Activated naive CD4-positive, alpha-beta T cell treated with anti-CD3 and anti-CD28 coated beads, Interleukin-2, amount 10 ng/mL, durations not matched to agents 7 days and 5 days (primary cell): ENCODE measurements around the gene PEX10.
"Not testable (repeated sequence)": the region's sequence is repeated elsewhere in the genome, so short reads cannot be mapped to it uniquely, and the experiment has no call there.

Experiments
- CTCF ChIA-PET: fragments of 350-600 bp; sonication (Branson Sonifier 250); formaldehyde crosslinking; loops from one replicate; lab custom pipeline; 2021; ENCODE audit warnings: antibody characterized with exemption; lab: Charles Lee
- DNase-seq: peaks from one replicate; pipeline ENCODE4 v3.0.0-alpha.2; 2020
- H3K27ac Mint-ChIP-seq: one replicate; pipeline ENCODE4 v1.8.0; 2021; ENCODE audit warnings: mild to moderate bottlenecking, moderate library complexity, mixed read lengths
- H3K27me3 Mint-ChIP-seq: one replicate; pipeline ENCODE4 v1.8.0; 2021; ENCODE audit warnings: mild to moderate bottlenecking, mixed read lengths
- H3K36me3 Mint-ChIP-seq: one replicate; pipeline ENCODE4 v1.8.0; 2021; ENCODE audit warnings: mixed read lengths
- H3K4me1 Mint-ChIP-seq: one replicate; pipeline ENCODE4 v1.8.0; 2021; ENCODE audit warnings: mixed read lengths
- H3K4me3 Mint-ChIP-seq: one replicate; pipeline ENCODE4 v1.8.0; 2021; ENCODE audit warnings: mild to moderate bottlenecking, moderate library complexity, mixed read lengths
- H3K9me3 Mint-ChIP-seq: one replicate; pipeline ENCODE4 v1.8.0; 2021; ENCODE audit warnings: mixed read lengths

Gene PEX10

DNA sequence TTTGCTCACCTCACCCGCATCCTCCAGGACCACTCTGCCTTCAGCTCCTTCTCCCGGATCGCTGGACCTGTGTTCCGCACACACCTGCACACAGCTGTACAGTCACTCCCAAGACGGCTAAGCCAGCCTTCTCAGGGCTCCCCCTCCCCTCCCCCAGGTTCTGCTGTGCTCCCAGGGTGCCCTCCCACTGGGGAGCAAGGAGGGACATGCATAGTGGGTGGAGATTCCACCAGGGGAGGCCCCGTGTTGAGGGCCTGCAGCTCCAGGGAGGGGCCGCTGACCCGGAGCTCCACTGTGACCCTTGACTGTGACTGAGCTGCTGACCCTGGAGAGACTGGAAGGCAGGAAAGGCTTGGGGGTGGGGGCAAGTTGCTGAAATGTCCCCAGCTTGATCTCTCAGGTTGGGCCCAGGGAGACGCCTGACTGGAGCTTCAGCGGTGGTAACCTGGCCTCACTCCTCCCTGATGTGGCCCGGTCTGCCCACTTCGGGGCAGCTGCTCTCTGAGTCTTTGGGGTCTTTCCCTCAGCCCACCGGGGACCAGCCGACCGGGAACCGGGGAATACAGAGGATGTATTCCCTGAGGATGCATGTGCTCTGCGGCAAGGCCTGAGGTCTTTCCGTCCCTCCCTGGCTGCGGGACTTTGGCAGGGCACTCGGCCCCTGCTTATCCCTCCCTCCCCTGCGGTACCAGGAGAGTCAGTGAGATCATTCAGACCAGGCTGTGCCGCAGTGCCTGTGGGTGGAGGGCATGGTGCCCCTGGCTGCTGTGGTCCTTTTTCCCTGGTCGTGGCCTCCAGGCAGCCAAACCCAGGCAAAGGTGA lies 35.1 kb upstream of the PEX10 start:
- Mint-ChIP-seq H3K27ac (no peak overlapping the region), H3K27me3 (peaks cover 53% of the 10 kb centered on the region), H3K4me3 (no peak overlapping the region), H3K4me1 (no peaks in the 10 kb centered on the region), H3K36me3 (no peaks in the 10 kb centered on the region), H3K9me3 (no peaks in the 10 kb centered on the region)
- no peak for DNase-seq
- CTCF ChIA-PET, result interaction anchor here (0.8 kb wide), 1 partner anchor 101 kb away, joined by 3 read pairs; no protein-coding TSS in a partner anchor

DNA sequence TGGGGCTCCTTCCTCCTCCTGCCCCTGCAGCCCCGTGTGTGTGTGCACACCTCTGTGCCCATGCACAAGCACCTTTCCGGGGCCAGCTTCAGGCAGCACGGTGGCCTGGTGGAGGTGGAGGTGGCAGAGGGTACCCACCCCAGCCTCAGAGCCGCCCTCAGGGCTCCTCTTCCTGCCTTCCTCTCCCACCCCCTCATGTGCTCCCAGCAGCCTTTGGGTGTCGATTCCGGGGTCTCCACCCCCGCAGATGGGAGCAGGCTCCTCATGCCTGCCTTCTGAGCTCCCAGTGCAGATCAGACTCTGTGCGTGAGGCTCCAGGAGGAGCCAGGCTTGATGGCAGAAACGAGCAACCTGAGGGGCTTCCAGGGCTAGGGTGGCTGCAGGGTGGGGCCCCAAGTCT lies 34.5 kb upstream of the PEX10 start:
- Mint-ChIP-seq H3K4me3 (no peak overlapping the region), H3K4me1 (no peaks in the 10 kb centered on the region), H3K36me3 (no peaks in the 10 kb centered on the region), H3K9me3 (no peaks in the 10 kb centered on the region), H3K27ac (no peak overlapping the region), H3K27me3 (peaks cover 60% of the 10 kb centered on the region)
- no peak for DNase-seq
- CTCF ChIA-PET, result interaction anchor here (0.8 kb wide), 1 partner anchor 102 kb away, joined by 3 read pairs; no protein-coding TSS in a partner anchor

DNA sequence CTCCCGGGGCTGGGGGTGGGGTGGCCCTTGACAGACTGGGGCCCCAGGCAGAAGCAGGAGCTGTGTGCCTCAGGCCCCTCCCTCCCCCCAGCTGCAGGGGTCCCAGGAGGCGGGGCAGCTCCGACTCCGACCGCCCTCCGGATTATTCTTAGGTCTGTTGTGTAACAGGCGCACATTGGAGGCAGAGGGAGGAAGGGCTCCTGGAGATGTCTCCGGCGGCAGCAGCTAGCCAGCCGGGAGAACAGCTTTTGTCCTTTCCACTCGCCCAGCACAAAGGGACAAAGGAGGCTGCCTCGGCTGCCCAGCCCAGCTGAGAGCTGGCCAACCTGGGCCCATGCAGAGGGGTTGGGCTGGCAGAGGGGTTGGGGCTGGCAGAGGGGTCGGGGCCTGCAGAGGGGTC lies 34.0 kb upstream of the PEX10 start:
- CTCF ChIA-PET, result no interaction called here
- H3K27me3 Mint-ChIP-seq, result peaks cover 64% of the 10 kb centered on the region
- no peak overlapping the region for H3K4me3 Mint-ChIP-seq
- DNase-seq, result no peak
- H3K27ac Mint-ChIP-seq, result no peak overlapping the region
- no peaks in the 10 kb centered on the region for H3K9me3 Mint-ChIP-seq
- H3K4me1 Mint-ChIP-seq, result no peaks in the 10 kb centered on the region
- no peaks in the 10 kb centered on the region for H3K36me3 Mint-ChIP-seq

GRCh38 chr1:2445823-2446215 lies 33.5 kb upstream of the PEX10 start:
- Mint-ChIP-seq H3K9me3 (no peaks in the 10 kb centered on the region), H3K36me3 (no peaks in the 10 kb centered on the region)
- CTCF ChIA-PET, result no interaction called here

GRCh38 chr1:2445162-2445822 lies 32.9 kb upstream of the PEX10 start:
- no peak for DNase-seq
- peaks cover 70% of the 10 kb centered on the region for H3K27me3 Mint-ChIP-seq
- no peaks in the 10 kb centered on the region for H3K36me3 Mint-ChIP-seq
- H3K4me1 Mint-ChIP-seq, result no peaks in the 10 kb centered on the region
- H3K27ac Mint-ChIP-seq, result no peak overlapping the region
- no peak overlapping the region for H3K4me3 Mint-ChIP-seq
- H3K9me3 Mint-ChIP-seq, result no peaks in the 10 kb centered on the region
- CTCF ChIA-PET, result no interaction called here

More at GRCh38 chr1:2445823-2446215, 33.5 kb upstream of the PEX10 start:
- Mint-ChIP-seq H3K27ac (no peak overlapping the region), H3K27me3 (peaks cover 70% of the 10 kb centered on the region), H3K4me3 (no peak overlapping the region), H3K4me1 (no peaks in the 10 kb centered on the region)
- DNase-seq, result no peak

DNA sequence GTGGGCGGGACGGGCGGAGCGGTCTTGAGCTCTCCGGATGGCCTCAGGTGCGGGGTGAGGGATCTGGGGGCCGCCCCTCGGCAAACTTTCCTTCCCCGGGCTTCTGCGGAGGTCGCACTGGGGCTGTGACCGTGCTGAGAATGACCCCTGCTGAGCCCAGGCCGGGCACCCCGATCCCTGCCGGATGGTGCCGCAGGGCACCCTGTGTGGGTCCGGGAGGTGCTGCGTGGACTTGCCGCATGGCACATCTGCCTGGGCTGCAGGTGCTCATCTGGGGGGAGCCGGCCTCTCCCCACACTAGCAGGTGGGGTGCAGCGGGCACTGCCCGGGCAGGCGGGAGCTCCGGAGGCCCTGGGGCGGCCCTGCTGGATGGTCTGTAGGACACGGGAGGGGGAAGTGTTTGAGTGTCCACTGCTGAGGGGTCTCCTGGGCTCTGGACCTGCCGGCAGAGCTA lies 31.8 kb upstream of the PEX10 start:
- Mint-ChIP-seq H3K4me3 (no peak overlapping the region), H3K27me3 (peaks cover 74% of the 10 kb centered on the region), H3K4me1 (no peaks in the 10 kb centered on the region), H3K27ac (no peak overlapping the region), H3K9me3 (no peaks in the 10 kb centered on the region), H3K36me3 (no peaks in the 10 kb centered on the region)
- no peak for DNase-seq
- CTCF ChIA-PET, result no interaction called here

- peaks cover 74% of the 10 kb centered on the region for H3K27me3 Mint-ChIP-seq
- peak; percentile 38 for DNase-seq
- H3K27ac Mint-ChIP-seq, result no peak overlapping the region
- H3K4me3 Mint-ChIP-seq, result no peak overlapping the region
- CTCF ChIA-PET, result no interaction called here
- H3K36me3 Mint-ChIP-seq, result no peaks in the 10 kb centered on the region
- H3K4me1 Mint-ChIP-seq, result no peaks in the 10 kb centered on the region
- no peaks in the 10 kb centered on the region for H3K9me3 Mint-ChIP-seq
These were observed 31.1 kb upstream of the PEX10 start for GRCh38 chr1:2443277-2444137.

- Mint-ChIP-seq H3K27ac (no peak overlapping the region), H3K4me3 (no peak overlapping the region), H3K36me3 (no peaks in the 10 kb centered on the region), H3K4me1 (no peaks in the 10 kb centered on the region), H3K27me3 (peaks cover 66% of the 10 kb centered on the region), H3K9me3 (no peaks in the 10 kb centered on the region)
- no peak for DNase-seq
- CTCF ChIA-PET, result no interaction called here
These were observed 30.3 kb upstream of the PEX10 start for GRCh38 chr1:2442661-2443060.

GRCh38 chr1:2441746-2442145 lies 29.4 kb upstream of the PEX10 start:
- CTCF ChIA-PET, result no interaction called here

GRCh38 chr1:2440346-2440745 lies 28.0 kb upstream of the PEX10 start:
- peaks cover 50% of the 10 kb centered on the region for H3K27me3 Mint-ChIP-seq
- DNase-seq, H3K36me3 Mint-ChIP-seq, CTCF ChIA-PET, H3K4me3 Mint-ChIP-seq, H3K27ac Mint-ChIP-seq, H3K4me1 Mint-ChIP-seq, H3K9me3 Mint-ChIP-seq: not testable (repeated sequence)

More at GRCh38 chr1:2441746-2442145, 29.4 kb upstream of the PEX10 start:
- DNase-seq, result no peak
- no peaks in the 10 kb centered on the region for H3K36me3 Mint-ChIP-seq
- H3K4me1 Mint-ChIP-seq, result no peaks in the 10 kb centered on the region
- H3K9me3 Mint-ChIP-seq, result no peaks in the 10 kb centered on the region
- peaks cover 61% of the 10 kb centered on the region for H3K27me3 Mint-ChIP-seq
- H3K27ac Mint-ChIP-seq, result no peak overlapping the region
- no peak overlapping the region for H3K4me3 Mint-ChIP-seq

GRCh38 chr1:2439369-2439768 lies 27.0 kb upstream of the PEX10 start:
- no peak for DNase-seq
- H3K27ac Mint-ChIP-seq, result no peak overlapping the region
- CTCF ChIA-PET, result no interaction called here
- no peaks in the 10 kb centered on the region for H3K4me1 Mint-ChIP-seq
- peaks cover 46% of the 10 kb centered on the region for H3K27me3 Mint-ChIP-seq
- H3K36me3 Mint-ChIP-seq, result no peaks in the 10 kb centered on the region
- no peaks in the 10 kb centered on the region for H3K9me3 Mint-ChIP-seq
- H3K4me3 Mint-ChIP-seq, result no peak overlapping the region

DNA sequence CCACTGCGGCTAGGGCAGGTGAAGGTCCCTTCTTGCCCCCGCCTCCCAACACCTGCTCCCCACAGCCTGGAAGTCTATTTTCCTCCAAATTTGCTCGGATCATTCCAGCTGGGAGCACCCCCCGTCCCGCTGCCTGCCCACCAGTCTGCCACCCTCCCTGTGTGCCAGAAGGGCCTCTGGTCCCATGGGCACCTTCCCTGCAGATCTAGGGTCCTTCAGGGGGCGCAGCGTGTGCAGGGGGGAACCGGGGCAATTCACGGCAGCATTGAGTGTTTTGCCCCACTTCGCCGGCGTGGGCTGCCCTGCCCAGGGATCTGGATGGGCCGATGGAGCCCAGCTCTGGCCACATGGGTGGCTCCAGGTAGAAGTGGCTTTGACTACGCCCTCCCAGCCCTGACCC lies 26.3 kb upstream of the PEX10 start:
- CTCF ChIA-PET, result no interaction called here
- Mint-ChIP-seq H3K36me3 (no peaks in the 10 kb centered on the region), H3K27me3 (peaks cover 42% of the 10 kb centered on the region)

GRCh38 chr1:2438038-2438437 lies 25.7 kb upstream of the PEX10 start:
- Mint-ChIP-seq H3K9me3 (no peaks in the 10 kb centered on the region), H3K27ac (peak overlapping the region; percentile 20), H3K4me3 (no peak overlapping the region), H3K4me1 (no peaks in the 10 kb centered on the region), H3K27me3 (peaks cover 40% of the 10 kb centered on the region), H3K36me3 (no peaks in the 10 kb centered on the region)
- CTCF ChIA-PET, result no interaction called here
- no peak for DNase-seq

More for the DNA sequence above, 26.3 kb upstream of the PEX10 start:
- no peaks in the 10 kb centered on the region for H3K9me3 Mint-ChIP-seq
- H3K4me1 Mint-ChIP-seq, result no peaks in the 10 kb centered on the region
- no peak for DNase-seq
- no peak overlapping the region for H3K4me3 Mint-ChIP-seq
- no peak overlapping the region for H3K27ac Mint-ChIP-seq

GRCh38 chr1:2437617-2438016 lies 25.3 kb upstream of the PEX10 start:
- H3K27me3 Mint-ChIP-seq, result peaks cover 36% of the 10 kb centered on the region
- H3K4me1 Mint-ChIP-seq, result no peaks in the 10 kb centered on the region
- H3K9me3 Mint-ChIP-seq, result no peaks in the 10 kb centered on the region
- no peaks in the 10 kb centered on the region for H3K36me3 Mint-ChIP-seq
- H3K4me3 Mint-ChIP-seq, result no peak overlapping the region
- H3K27ac Mint-ChIP-seq, result peak overlapping the region; percentile 20
- DNase-seq, result no peak
- CTCF ChIA-PET, result no interaction called here
